Activated naive CD4-positive, alpha-beta T cell (primary cell): ENCODE results near the gene REG3A.

Experiments used
- DNase-seq, 4 experiments: peaks; one replicate each; lab custom pipeline; 2025; lab: John Stamatoyannopoulos, UW

The REG3A gene

GRCh38 chr2:79159653-79160052 lies at the start of gene REG3A:
Gene REG3A, minus strand, starts transcription at chr2:79159753. Its CDS starts 348 bp downstream, at chr2:79159405.
- DNase-seq, result no peak

GRCh38 chr2:79200762-79201161 lies 41.2 kb upstream of the REG3A start:
- DNase-seq, result no peak

GRCh38 chr2:79191816-79192215 lies 32.3 kb upstream of the REG3A start:
- DNase-seq, result no peak

- no peak for DNase-seq
These were observed 31.5 kb upstream of the REG3A start for GRCh38 chr2:79191081-79191480.

GRCh38 chr2:79189465-79189864 lies 29.9 kb upstream of the REG3A start:
- DNase-seq, result no peak

- DNase-seq, result no peak
These were observed 22.1 kb upstream of the REG3A start for GRCh38 chr2:79181617-79182016.

- DNase-seq, result no peak
These were observed 20.5 kb upstream of the REG3A start for GRCh38 chr2:79180092-79180491.

GRCh38 chr2:79179036-79179435 lies 19.5 kb upstream of the REG3A start:
- no peak for DNase-seq

GRCh38 chr2:79178076-79178674 lies 18.6 kb upstream of the REG3A start:
- DNase-seq, result no peak

GRCh38 chr2:79171348-79171958 lies 11.9 kb upstream of the REG3A start:
- DNase-seq, result no peak

- DNase-seq, result no peak
These were observed 3.2 kb upstream of the REG3A start for GRCh38 chr2:79162801-79163200.

GRCh38 chr2:79162132-79162531 lies 2.6 kb upstream of the REG3A start:
- DNase-seq, result no peak

GRCh38 chr2:79159030-79159429 lies 523 bp downstream of the REG3A start:
- no peak for DNase-seq

- DNase-seq, result no peak
These were observed 3.6 kb downstream of the REG3A start for GRCh38 chr2:79155826-79156476.

- no peak for DNase-seq
These were observed 20.1 kb downstream of the REG3A start for GRCh38 chr2:79139423-79139822.

- DNase-seq, result no peak
These were observed 21.2 kb downstream of the REG3A start for GRCh38 chr2:79138385-79138784.

- no peak for DNase-seq
These were observed 27.9 kb downstream of the REG3A start for GRCh38 chr2:79131687-79132086.

- DNase-seq, result no peak
These were observed 29.7 kb downstream of the REG3A start for GRCh38 chr2:79129804-79130203.

GRCh38 chr2:79129260-79129659 lies 30.3 kb downstream of the REG3A start:
- no peak for DNase-seq

- no peak for DNase-seq
These were observed 31.1 kb downstream of the REG3A start for GRCh38 chr2:79128406-79128805.

- no peak for DNase-seq
These were observed 33.9 kb downstream of the REG3A start for GRCh38 chr2:79125721-79125985.

GRCh38 chr2:79124907-79125720 lies 34.4 kb downstream of the REG3A start:
- no peak for DNase-seq

GRCh38 chr2:79122676-79123075 lies 36.9 kb downstream of the REG3A start:
- DNase-seq, result no peak
